Measurements from ENCODE around the gene DDX41. TPM values are rescaled to one million over a fixed set of nuclear protein-coding genes. Genes with fewer than 3 reads are reported as not detected.

The DDX41 gene
- total RNA-seq, 1 experiment from 2014 or later = 136 TPM

DNA sequence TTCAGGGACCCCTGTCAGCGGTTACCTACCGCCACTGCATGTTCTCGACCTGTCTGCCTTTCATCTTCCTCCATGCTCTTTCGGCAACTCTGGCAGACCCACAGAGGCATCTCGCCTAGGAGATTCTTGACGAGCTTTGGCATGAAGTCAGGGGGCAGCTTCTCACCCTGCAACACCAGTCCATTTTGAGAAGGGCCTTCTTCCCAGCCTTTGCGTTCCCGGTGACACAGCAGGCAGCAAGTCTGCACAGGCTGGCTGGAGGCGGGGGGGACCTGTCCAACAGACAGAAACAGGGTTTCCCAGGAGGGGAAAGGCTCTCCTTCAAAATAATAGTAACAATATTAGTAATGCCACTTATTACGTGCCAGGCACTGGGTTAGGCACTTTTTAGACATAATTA is 22.1 kb upstream of the DDX41 start:
- ChIA-PET CTCF (interaction anchor here (0.6 to 1.3 kb wide), 2 partner anchors 37 to 148 kb away, joined by 3 to 4 read pairs; no protein-coding TSS in a partner anchor), POLR2A (no interaction called here)
- Mint-ChIP-seq H3K4me1 (no peaks in the 10 kb centered on the region), H3K9me3 (no peaks in the 10 kb centered on the region), H3K27ac (no peak overlapping the region), H3K4me3 (no peak overlapping the region), H3K36me3 (peaks cover 39% of the 10 kb centered on the region), H3K27me3 (ENCODE audit: low read depth) (no peaks in the 10 kb centered on the region)
- DNase-seq (ENCODE audit: low spot score) (no peak), ATAC-seq (no peak)
- TF ChIP-seq ZBTB21 (CRISPR knock-in tag; IDR thresholded peaks at IDR 0.05; ENCODE audit: borderline replicate concordance) (no peak), CREB1 (CRISPR knock-in tag; IDR thresholded peaks at IDR 0.05) (no peak), SOX15 (CRISPR knock-in tag; IDR thresholded peaks at IDR 0.05) (no peak), FOXP4 (CRISPR knock-in tag; IDR thresholded peaks at IDR 0.05) (no peak), EMX1 (CRISPR knock-in tag; IDR thresholded peaks at IDR 0.05) (no peak)
- TF ChIP-seq, protein P1, sequence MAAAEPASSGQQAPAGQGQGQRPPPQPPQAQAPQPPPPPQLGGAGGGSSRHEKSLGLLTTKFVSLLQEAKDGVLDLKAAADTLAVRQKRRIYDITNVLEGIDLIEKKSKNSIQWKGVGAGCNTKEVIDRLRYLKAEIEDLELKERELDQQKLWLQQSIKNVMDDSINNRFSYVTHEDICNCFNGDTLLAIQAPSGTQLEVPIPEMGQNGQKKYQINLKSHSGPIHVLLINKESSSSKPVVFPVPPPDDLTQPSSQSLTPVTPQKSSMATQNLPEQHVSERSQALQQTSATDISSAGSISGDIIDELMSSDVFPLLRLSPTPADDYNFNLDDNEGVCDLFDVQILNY (CRISPR knock-in tag; IDR thresholded peaks at IDR 0.05) = no peak
- TF ChIP-seq, protein P2, sequence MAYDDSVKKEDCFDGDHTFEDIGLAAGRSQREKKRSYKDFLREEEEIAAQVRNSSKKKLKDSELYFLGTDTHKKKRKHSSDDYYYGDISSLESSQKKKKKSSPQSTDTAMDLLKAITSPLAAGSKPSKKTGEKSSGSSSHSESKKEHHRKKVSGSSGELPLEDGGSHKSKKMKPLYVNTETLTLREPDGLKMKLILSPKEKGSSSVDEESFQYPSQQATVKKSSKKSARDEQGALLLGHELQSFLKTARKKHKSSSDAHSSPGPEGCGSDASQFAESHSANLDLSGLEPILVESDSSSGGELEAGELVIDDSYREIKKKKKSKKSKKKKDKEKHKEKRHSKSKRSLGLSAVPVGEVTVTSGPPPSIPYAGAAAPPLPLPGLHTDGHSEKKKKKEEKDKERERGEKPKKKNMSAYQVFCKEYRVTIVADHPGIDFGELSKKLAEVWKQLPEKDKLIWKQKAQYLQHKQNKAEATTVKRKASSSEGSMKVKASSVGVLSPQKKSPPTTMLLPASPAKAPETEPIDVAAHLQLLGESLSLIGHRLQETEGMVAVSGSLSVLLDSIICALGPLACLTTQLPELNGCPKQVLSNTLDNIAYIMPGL (CRISPR knock-in tag; IDR thresholded peaks at IDR 0.05) = no peak
- TF ChIP-seq, protein P3, sequence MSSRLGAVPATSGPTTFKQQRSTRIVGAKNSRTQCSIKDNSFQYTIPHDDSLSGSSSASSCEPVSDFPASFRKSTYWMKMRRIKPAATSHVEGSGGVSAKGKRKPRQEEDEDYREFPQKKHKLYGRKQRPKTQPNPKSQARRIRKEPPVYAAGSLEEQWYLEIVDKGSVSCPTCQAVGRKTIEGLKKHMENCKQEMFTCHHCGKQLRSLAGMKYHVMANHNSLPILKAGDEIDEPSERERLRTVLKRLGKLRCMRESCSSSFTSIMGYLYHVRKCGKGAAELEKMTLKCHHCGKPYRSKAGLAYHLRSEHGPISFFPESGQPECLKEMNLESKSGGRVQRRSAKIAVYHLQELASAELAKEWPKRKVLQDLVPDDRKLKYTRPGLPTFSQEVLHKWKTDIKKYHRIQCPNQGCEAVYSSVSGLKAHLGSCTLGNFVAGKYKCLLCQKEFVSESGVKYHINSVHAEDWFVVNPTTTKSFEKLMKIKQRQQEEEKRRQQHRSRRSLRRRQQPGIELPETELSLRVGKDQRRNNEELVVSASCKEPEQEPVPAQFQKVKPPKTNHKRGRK (CRISPR knock-in tag; IDR thresholded peaks at IDR 0.05; ENCODE audit: borderline replicate concordance) = no peak
- TF ChIP-seq, protein P4, sequence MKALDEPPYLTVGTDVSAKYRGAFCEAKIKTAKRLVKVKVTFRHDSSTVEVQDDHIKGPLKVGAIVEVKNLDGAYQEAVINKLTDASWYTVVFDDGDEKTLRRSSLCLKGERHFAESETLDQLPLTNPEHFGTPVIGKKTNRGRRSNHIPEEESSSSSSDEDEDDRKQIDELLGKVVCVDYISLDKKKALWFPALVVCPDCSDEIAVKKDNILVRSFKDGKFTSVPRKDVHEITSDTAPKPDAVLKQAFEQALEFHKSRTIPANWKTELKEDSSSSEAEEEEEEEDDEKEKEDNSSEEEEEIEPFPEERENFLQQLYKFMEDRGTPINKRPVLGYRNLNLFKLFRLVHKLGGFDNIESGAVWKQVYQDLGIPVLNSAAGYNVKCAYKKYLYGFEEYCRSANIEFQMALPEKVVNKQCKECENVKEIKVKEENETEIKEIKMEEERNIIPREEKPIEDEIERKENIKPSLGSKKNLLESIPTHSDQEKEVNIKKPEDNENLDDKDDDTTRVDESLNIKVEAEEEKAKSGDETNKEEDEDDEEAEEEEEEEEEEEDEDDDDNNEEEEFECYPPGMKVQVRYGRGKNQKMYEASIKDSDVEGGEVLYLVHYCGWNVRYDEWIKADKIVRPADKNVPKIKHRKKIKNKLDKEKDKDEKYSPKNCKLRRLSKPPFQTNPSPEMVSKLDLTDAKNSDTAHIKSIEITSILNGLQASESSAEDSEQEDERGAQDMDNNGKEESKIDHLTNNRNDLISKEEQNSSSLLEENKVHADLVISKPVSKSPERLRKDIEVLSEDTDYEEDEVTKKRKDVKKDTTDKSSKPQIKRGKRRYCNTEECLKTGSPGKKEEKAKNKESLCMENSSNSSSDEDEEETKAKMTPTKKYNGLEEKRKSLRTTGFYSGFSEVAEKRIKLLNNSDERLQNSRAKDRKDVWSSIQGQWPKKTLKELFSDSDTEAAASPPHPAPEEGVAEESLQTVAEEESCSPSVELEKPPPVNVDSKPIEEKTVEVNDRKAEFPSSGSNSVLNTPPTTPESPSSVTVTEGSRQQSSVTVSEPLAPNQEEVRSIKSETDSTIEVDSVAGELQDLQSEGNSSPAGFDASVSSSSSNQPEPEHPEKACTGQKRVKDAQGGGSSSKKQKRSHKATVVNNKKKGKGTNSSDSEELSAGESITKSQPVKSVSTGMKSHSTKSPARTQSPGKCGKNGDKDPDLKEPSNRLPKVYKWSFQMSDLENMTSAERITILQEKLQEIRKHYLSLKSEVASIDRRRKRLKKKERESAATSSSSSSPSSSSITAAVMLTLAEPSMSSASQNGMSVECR (CRISPR knock-in tag; IDR thresholded peaks at IDR 0.05; ENCODE audit: borderline replicate concordance) = no peak

- peak overlapping the region; percentile 12; the same call in 1 of the 2 replicates for H3K27ac Mint-ChIP-seq
- peak; percentile 32; the same call in 1 of the 2 replicates for ATAC-seq
Observed at GRCh38 chr5:177537389-177538361, 20.9 kb upstream of the DDX41 start.

More at GRCh38 chr5:177537389-177538361, 20.9 kb upstream of the DDX41 start:
- Mint-ChIP-seq H3K36me3 (peaks cover 41% of the 10 kb centered on the region), H3K4me1 (no peaks in the 10 kb centered on the region), H3K27me3 (ENCODE audit: low read depth) (no peaks in the 10 kb centered on the region), H3K9me3 (no peaks in the 10 kb centered on the region), H3K4me3 (no peak overlapping the region)
- no peak for DNase-seq (ENCODE audit: low spot score)
- POLR2A ChIA-PET = interaction anchor here (1.0 kb wide), 1 partner anchor 167 kb away, joined by 3 read pairs; no protein-coding TSS in a partner anchor
- TF ChIP-seq, protein P5, sequence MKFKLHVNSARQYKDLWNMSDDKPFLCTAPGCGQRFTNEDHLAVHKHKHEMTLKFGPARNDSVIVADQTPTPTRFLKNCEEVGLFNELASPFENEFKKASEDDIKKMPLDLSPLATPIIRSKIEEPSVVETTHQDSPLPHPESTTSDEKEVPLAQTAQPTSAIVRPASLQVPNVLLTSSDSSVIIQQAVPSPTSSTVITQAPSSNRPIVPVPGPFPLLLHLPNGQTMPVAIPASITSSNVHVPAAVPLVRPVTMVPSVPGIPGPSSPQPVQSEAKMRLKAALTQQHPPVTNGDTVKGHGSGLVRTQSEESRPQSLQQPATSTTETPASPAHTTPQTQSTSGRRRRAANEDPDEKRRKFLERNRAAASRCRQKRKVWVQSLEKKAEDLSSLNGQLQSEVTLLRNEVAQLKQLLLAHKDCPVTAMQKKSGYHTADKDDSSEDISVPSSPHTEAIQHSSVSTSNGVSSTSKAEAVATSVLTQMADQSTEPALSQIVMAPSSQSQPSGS (CRISPR knock-in tag; IDR thresholded peaks at IDR 0.05; ENCODE audit: borderline replicate concordance, low read depth) = no peak
- TF ChIP-seq IRF2 (CRISPR knock-in tag; IDR thresholded peaks at IDR 0.05; ENCODE audit: borderline replicate concordance, low read depth) (no peak), MXD4 (CRISPR knock-in tag; IDR thresholded peaks at IDR 0.05; ENCODE audit: borderline replicate concordance) (no peak), ZNF396 (CRISPR knock-in tag; IDR thresholded peaks at IDR 0.05; ENCODE audit: borderline replicate concordance) (no peak), TP53 (CRISPR knock-in tag; IDR thresholded peaks at IDR 0.05) (no peak)
- CTCF ChIA-PET = interaction anchor here (0.6 to 1.3 kb wide), 5 partner anchors 9 to 147 kb away, joined by 3 to 4 read pairs (median 3); no protein-coding TSS in a partner anchor

Measured in WTC11 (cell line).